ENCODE results near the gene SSR1. TPM values are rescaled to one million over a fixed set of nuclear protein-coding genes. Genes with fewer than 3 reads are reported as not detected.
A peak's percentile ranks its signal among the peaks of the same experiment; 100 is the strongest.
"Not testable (repeated sequence)": the region's sequence is repeated elsewhere in the genome, so short reads cannot be mapped to it uniquely, and the experiment has no call there.

Gene SSR1
- polyA plus RNA-seq, 1 donor: 134 TPM

DNA sequence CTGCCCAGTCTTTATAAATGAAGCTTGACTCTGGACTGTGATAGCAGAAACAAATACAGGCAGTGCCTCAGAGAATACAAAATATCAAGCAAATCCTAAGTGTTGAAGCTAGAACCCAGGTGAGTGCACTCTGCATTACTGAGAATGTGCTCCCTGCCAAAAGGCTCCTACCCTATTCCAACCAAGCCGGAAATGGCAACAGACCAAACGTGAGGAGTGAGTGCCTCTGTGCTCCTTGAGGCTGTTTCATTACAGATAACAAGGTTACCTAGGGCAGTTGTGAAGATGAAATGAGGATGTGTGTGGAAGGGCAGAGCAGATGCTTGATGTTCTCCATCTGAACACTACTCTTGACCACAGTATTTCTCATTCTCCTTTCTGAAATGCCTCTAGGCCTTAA, 29.3 kb downstream of the SSR1 start:
- no peak for DNase-seq

DNA sequence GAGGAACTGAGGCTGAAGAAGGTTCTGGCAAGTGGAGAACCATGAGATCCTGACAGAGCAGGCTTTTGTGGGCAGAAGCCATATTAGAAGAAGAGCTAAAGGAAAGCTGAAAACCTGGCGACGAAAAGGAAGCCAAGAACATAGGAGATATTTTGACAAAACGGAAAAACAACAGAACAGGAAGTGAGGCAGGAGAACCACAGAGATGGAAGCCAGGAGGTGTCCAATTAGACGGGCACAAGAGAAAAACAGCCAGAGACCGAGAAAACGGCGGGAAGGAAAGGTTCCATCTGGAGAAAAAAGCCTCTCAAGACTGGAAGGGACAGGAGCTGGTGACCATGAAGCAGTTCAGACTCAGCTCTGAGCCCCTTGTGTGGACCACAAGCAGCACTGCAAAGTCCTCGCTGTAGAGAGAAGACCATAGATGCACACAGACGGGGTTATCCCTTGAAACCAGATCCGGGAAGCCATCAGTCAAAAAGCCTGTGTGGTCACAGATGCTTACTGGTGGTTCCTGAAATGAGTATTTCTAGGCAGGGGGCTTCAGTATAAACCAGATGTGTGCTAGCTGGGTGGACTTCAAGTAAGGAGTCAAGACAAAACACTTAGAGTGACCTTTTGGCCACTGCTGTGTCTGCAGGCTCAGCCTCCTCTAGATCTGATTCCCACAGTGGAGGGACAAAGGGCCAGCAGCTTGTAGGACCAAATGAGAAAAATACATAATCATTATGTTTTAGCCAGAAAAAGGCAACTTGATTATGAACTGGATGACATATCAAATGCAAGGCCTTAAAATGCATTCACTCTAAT, 30.7 kb downstream of the SSR1 start:
- DNase-seq: no peak

DNA sequence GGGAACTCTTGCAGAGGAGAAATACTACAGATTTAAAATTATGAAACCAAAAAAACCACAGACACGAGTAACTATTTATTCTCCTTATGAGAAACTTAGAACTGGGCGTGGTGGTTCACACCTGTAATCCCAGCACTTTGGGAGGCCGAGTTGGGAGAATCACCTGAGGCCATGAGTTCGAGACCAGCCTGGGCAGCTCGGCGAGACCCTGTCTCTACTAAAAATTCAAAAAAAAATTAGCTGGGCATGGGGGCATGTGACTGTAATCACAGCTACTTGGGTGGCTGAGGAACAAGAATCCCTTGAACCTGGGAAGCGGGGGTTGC, 36.8 kb downstream of the SSR1 start:
- DNase-seq: no peak

DNA sequence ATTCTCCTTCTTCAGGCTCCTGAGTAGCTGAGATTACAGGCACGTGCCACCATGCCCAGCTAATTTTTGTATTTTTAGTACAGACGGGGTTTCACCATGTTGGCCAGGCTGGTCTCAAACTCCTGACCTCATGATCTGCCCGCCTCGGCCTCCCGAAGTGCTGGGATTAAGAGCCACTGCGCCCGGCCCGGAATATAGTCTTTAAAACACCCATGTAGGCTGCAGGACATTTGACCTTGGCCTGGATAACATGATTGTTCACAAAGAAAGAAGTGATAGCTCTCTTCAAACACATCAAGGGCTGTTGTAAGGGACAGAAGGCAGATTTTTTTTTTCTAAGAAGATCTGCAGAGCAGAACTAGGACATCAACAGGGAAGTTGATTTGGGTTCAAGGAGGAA, 38.5 kb downstream of the SSR1 start:
- DNase-seq: not testable (repeated sequence)

DNA sequence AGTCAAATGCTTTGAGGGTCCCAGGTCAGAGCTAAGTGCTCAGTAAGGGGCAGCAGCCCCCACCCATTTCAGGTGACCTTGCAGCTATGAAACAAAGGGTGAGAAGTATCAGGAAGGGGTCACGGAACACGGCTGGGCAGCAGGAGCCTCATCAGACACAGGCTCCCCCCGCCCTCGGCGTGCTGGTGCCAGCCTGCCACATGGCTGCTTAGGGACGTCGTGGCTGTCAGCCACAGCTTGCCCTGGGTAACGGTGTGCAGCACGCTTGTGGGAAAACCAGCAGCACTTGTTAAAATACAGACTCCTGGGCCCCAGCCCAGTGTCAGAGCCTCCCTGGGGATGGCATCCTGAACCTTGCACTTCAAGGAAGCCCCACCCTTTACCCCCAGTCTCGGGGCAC, 39.3 kb downstream of the SSR1 start:
- no peak for DNase-seq

DNA sequence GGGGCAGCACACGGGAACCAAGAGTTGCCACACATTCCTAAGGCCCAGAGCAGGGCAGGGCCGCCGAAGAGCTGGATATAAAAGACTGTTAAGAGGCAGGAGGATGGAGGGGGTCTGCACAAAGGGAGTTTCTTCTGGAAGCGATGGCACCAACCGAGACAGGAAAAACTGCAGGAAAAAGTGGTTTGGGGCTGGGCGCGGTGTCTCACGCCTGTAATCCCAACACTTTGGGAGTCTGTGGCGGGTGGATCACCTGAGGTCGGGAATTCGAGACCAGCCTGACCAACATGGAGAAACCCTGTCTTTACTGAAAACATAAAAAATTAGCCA, 41.8 kb downstream of the SSR1 start:
- no peak for DNase-seq

DNA sequence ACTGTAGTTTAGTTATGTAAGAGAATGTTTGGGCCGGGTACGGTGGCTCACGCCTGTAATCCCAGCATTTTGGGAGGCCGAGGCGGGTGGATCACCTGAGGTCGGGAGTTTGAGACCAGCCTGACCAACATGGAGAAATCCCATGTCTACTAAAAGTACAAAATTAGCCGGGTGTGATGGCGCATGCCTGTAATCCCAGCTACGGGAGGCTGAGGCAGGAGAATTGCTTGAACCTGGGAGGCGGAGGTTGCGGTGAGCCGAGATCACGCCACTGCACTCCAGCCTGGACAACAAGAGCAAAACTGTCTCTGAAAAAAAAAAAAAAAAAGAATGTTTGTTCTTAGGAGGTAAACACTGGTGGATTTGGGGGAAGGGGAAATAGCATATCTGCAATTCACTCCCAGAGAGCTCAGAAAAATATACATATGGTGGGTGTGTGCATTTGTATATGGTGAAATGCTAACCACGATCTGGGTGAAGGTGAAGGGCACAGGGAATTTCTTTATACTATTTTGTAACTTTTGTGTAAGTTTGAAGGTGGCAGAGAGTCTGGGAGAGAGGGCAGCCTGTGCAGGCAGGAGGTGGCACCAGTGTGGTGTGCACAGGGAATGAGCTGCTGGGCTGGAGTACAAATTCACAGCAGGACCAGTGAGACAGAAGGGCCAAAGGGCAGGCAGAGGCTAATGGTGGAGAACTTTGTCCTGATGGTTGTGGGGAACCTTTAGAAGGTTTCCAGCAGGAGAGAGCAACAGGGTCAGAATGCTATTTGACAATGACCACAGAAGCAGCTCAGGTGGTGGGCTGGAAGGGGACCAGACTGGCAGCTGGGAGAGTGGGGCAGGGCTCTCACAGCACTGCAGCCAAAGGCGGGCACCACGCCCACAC, 42.4 kb downstream of the SSR1 start:
- DNase-seq: no peak

DNA sequence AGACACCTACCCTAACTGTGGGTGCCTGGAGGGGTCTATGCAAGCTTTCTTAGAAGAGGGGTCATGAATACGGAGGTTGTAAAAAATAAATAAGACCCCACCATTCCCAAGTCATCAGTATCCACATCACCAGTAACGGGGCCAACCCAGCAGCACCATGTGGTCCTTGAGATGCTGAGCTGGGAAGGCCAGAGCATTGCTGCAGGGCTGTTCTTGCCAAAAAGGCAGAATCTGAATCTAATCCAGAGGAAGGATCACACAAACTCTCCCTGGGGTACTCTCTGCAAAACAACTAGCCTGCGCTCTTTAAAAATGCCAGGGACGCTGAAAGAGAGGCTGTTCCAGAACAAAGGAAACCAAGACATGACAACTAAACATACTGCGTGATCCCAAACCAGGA, 43.2 kb downstream of the SSR1 start:
- no peak for DNase-seq

DNA sequence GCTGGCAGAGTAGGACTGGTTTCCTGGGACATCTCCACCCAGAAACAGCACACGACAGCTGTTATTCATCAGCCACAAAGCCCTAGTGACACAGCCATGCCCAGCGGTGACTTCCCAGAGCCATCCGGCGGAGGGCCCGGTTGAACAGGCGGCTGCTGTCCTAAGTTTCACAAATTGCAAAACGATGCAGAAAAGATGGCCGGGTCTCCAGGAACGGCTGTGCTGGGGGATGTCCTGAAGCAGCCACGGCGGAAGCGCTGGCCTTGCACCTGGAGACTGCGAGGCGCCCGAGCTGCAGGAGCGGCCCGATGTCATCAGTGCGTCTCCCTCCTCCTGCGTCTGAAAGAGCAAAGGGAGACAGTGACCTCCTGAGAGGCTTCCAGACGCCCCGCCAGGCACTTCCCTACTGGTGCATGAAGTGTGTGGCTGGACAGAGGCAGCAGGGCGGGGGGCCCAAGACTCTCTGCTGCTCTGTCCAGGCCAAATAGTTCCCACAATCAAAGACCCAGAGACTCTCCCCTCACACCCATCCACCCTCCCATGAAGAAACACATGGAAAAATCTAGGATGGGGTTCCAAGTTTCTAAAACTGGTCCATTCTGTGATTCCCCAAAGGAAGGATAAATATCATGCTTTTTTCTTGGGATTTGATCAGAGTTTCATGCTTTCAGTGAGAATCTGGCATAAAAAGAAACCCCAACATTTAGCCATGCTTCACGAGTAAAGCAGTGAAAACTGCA, 44.0 kb downstream of the SSR1 start:
- DNase-seq: no peak

DNA sequence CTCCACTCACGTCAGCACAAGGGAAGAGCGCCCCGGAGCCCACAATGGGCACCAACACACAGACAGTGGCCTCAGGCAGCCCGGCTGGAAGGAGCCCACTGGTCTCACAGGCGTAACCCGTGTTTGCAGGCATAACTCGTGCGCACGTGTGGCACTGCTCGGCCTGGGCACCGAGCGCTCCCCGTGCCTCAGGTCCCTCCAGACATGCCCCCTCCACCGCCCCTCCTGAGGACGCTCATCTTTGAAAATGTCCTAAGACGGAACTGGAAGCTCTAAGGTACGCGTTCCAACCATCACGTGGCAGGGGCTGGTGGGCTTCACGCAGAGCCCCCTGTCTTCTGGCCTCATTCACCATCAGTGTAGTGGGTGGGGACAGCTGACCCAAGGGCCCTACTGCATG, 44.6 kb downstream of the SSR1 start:
- DNase-seq: no peak

DNA sequence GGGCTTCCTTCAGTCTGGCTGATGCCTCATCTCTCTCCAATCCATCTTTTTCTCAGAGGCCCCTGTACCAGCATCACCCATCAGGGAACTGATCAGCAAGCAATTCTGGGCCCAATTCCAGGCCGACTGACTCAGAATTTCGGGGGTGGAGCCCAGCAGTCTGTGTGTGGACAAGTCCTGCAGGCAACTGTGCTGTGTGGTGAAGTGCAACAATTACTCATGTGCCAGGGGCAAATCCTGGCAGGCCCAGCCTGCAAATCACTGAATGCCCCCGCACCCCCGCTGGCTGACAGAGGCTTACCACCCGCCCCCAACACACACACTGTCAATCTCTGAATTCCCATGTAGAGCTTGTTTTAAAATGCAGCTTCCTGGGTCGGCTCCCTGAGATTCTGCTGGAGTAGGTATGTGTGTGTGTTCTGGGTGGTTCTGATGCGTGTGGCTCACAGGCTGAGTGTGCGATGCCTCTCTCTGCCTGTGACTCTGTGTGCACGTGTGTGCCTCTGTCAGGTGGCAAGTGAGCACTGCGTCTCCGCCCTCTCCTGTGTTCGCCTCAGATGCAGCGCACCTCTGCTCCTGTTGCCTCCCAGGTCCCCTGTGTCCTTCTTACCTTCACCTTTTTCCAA, 45.4 kb downstream of the SSR1 start:
- no peak for DNase-seq

DNA sequence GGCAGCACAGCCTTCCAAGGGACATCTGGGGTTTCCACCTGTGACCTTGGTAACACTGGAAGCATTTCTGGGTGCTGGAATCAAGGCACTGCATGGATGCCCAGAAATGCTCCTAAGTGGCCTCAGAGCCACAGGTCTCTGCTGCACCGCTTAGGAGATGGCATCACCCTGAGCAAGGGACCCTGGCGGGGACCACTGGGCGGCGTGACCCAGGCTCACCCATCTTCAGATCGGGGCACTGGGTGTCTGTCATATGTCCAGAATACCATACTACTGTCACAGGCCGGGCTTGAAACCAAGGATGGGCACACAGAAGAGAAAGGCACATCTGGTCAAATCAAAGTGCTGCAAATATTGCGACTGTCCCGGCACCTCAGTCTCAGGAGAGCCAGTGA, 45.9 kb downstream of the SSR1 start:
- DNase-seq: no peak

DNA sequence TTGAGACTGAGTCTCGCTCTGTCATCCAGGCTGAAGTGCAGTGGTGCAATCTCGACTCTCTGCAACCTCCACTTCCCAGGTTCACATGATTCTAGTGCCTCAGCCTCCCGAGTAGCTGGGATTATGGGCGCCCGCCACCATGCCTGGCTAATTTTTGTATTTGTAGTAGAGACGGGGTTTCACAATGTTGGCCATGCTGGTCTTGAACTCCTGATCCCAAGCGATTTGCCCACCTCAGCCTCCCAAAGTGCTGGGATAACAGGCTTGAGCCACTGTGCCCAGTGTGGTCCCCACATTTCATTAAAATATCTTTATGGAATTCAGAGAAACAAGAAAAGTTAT, 47.6 kb downstream of the SSR1 start:
- not testable (repeated sequence) for DNase-seq

DNA sequence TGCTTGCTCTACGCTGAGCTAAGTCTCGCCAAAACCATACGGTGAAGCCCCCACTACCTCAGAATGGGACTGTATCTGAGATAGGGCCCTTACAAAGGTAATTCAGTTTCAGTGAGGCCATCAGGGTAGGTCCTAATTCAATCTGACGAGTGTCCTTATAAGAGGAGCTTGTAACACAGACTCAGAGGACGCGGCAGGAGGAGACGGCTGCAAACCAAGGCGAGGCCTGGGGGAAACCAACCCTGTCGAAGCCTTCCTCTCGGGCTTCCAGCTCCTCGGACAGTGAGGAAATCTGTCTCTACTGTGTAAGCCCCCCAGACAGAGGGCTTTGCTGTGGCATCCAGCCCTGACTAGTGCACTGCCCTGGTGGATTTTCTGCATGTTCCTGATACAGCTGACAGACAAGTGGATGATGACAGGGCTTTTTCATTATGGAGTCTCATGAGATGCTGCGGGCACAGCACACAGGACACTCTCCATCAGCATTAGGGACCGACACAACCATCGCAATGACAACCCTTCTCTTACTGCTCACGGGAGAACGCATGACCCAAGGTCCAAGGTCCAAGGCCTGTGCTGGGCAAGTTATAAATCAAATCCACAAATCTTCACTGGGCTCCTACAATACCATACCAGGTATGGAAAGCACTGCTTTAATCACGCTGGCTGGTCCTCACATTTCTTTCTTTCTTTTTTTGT, 48.2 kb downstream of the SSR1 start:
- no peak for DNase-seq

DNA sequence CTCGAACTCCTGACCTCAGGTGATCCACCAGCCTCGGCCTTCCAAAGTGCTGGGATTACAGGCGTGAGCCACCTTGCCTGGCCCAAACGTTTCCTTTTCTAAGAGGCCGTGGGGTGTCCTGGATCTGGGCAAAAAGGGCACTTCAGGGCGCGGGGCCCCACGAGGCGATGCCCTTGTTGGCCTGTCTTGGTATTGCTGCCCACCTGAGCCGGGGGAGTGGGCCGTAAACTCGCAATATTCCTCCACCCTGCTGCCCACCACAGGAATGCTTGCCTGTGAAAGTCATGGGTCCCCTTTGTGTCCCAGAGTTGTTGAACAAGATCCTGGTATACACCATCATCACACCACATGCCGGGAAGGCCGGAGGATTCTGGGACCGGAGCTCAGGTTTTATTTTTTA, 49.0 kb downstream of the SSR1 start:
- DNase-seq: no peak

DNA sequence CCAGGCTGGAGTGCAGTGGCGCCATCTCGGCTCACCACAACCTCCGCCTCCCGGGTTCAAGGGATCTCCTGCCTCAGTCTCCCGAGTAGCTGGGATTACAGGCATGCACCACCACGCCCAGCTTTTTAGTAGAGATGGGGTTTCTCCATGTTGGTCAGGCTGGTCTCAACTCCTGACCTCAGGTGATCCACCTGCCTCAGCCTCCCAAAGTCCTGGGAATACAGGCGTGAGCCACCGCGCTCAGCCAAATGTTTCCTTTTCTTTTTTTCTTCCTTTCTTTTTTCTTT, 49.5 kb downstream of the SSR1 start:
- not testable (repeated sequence) for DNase-seq

DNA sequence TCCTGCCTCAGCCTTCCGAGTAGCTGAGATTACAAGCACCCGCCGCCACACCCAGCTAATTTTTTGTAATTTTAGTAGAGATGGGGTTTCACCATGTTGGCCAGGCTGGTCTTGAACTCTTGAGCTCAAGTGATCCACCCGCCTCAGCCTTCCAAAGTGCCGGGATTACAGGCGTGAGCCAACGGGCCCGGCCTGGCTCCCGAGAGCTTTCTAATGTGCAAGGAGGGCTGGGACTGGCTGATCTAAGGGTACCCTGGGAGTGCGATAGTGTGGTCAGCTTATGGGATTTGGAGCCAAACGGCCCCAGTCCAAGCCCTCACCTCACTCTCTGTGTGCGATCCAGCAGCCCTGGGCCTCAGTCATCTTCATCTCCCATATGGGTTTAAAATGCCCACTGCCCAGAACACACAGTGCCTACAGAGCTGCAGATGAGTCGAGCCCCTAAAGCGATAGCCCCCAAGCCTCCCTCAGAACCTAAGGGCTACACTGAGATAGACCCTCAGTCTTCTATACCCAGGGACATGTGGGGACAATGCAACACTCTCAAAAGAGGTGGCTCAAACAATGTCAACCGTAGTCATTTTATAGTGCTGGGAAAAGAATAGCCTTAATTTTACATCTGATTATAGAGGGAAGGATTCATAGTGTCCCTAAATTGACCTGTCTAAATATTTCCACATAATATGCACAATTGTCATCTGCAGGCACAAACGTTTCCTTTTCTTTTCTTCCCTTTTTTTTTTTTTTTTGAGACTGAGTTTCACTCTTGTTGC, 50.1 kb downstream of the SSR1 start:
- DNase-seq: no peak

DNA sequence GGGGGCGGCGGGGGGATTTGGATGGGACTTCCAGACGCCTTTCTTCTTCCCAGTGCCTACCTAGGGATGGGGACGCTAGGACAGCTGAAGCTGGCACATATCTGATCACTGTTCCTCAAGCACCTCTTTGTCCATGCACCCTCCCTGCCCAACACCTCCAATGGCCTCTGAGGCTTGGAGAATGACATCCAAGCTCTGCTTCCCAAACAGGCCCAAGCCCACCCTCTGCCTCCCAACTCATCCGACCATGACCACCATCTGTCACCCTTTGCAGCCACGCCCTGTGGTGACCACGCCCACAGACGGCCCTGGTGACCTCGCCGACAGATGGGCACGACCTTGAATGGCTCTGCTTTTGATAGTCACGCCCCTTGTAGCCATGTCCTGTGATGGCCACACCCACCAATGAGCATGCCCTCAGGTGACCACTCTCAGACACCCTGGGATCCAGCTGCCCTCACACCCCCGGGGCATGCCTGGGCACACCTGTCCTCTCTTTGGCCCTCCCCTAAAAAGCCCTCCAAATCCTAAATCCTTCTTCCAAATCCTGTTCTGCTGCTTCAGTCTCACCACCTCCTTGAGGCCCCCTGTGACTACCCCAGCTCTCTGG, 51.0 kb downstream of the SSR1 start:
- DNase-seq: no peak

DNA sequence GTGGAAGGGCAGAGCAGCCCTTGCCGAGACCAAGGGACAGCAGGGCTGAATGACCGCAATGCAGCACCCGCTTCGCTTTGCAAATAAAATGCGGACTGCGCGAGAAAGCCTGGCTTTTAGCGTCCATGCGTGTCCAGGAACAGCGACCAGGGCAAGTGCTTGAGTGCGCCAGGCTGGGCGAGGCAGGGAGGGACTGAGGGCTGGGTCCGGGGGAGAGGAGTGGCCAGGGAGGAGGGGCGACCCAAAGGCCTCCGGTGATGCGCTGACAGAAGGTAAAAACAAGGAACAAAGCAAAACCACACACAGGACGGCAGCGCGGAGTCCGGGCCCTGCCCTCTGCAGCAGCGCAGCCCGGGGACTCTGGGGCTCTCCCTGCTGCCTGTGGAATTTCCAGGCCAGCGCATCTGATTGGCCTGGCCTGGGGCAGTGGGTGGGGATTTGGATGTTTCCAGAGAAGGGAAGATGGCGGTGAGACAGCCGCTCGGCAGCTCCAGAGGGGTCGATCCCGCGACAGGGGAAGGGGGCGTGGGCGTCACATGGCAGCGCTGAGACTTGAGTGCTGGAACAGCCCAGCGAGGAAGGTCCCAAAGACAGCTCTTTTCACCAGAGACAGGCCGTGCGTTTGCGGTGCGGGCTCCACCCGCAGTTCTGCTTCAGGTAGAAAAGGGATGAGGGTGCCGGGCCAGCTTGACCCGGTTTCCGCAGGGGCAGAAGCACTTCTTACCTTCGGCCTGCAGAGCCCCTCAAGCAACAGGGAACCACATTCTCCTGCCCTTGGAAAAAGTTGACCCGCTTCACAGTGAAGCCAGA, 51.8 kb downstream of the SSR1 start:
- peak; percentile 90 for DNase-seq

All from left kidney (tissue), 2 donors.